Fibroblast of mammary gland (primary cell): ENCODE data around the gene NHERF1.

Experiments
- DNase-seq: peaks from one replicate; pipeline ENCODE4 v3.0.0-alpha.2; 2010; ENCODE audit warnings: low read depth
- H3K4me3 ChIP-seq: 2 replicates; pipeline ENCODE4 v1.5.1; 2011; ENCODE audit warnings: low read depth, mild to moderate bottlenecking, low read length, moderate library complexity; ENCODE audit not compliant: control insufficient read depth
- TF ChIP-seq, protein P1 (sequence below): conservative IDR thresholded peaks from 2 replicates; pipeline ENCODE4 v1.5.1; 2011; ENCODE audit warnings: low read depth, low read length, inconsistent platforms; ENCODE audit not compliant: control insufficient read depth, insufficient read depth

Gene NHERF1

DNA sequence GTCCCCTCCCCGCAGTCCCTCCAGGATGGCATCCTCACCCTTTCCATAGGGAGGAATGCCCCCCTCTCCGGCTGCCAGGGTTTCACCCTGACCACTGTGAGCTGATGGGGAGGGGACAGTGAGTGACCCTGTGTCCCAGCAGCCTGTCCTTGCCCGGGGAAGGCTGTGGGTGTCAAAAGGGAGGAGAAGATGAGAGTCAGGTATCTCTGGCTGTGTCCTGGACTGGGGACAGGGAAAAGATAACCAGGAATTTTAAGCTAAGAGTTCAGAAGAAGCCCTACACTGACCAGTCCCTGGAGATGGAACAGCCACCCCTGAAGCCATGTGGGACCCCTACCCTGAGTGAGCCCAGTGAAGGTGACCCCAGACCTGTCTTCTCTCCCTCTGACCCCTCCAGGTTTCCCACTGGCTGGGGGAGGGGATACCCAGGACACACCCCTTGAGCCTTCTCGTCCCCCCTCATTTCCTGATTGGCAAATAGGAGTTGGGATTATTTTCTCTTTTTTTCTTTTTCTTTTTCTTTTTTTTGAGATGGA is 16.4 kb downstream of the NHERF1 start:
- no peak for DNase-seq
- H3K4me3 ChIP-seq: no peak overlapping the region
- TF ChIP-seq, protein P1, sequence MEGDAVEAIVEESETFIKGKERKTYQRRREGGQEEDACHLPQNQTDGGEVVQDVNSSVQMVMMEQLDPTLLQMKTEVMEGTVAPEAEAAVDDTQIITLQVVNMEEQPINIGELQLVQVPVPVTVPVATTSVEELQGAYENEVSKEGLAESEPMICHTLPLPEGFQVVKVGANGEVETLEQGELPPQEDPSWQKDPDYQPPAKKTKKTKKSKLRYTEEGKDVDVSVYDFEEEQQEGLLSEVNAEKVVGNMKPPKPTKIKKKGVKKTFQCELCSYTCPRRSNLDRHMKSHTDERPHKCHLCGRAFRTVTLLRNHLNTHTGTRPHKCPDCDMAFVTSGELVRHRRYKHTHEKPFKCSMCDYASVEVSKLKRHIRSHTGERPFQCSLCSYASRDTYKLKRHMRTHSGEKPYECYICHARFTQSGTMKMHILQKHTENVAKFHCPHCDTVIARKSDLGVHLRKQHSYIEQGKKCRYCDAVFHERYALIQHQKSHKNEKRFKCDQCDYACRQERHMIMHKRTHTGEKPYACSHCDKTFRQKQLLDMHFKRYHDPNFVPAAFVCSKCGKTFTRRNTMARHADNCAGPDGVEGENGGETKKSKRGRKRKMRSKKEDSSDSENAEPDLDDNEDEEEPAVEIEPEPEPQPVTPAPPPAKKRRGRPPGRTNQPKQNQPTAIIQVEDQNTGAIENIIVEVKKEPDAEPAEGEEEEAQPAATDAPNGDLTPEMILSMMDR: no peak

DNA sequence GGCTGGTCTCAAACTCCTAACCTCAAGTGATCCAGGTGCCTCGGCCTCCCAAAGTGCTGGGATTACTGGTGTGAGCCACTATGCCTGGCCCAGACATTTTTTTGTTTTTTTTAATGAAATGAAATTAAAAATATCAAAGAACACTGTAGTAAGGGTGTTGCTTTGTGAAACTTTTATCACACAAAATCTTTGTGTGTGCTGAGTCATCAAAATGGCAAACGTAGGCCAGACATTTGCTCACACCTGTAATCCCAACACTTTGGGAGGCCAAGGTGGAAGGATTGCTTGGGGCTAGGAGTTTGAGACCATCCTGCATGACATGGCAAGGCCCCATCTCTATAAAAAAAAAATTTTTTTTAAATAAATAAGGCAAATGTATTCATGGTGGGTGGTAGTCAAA is 18.0 kb downstream of the NHERF1 start:
- no peak for DNase-seq
- no peak overlapping the region for H3K4me3 ChIP-seq
- TF ChIP-seq, protein P1: no peak

DNA sequence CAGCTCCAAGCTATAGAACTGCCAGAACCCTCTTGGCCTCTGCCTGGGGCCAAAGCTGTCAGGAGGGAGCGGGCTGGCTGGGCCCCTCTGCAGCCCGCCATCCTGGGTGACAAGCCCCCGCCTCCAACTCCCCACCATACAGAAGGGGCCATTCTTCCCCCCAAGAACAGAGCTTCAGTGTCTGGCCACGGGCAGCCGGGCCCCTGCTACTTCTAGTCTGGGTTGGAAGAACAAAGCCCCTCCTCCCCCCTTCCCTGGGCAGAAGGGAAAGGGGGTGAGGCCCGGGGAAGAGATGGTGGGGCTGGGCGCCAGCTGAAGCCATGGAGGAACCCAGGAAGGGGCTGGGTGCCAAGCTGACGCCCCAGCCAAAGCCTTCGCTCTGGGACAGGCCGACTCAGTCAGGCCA is 18.7 kb downstream of the NHERF1 start:
- TF ChIP-seq, protein P1: no peak
- no peak for DNase-seq
- H3K4me3 ChIP-seq: no peak overlapping the region

DNA sequence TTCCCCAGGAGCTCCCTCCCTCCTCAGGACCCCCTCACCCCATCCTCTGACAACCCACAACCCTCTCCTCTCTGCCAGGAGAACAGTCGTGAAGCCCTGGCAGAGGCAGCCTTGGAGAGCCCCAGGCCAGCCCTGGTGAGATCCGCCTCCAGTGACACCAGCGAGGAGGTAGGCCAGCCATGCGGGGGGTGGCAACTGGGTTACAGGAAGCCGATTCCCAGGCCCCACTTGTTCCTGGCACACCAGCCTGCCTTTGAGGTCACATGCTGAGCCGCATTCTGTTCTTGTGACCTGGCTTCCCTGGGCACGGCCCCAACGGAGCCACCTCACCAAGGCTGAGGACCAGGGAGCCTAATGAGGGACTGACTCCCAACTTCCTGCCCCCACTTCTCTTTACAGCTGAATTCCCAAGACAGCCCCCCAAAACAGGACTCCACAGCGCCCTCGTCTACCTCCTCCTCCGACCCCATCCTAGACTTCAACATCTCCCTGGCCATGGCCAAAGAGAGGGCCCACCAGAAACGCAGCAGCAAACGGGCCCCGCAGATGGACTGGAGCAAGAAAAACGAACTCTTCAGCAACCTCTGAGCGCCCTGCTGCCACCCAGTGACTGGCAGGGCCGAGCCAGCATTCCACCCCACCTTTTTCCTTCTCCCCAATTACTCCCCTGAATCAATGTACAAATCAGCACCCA is 19.8 kb downstream of the NHERF1 start:
- peak; percentile 81 for DNase-seq
- H3K4me3 ChIP-seq: no peak overlapping the region
- TF ChIP-seq, protein P1: no peak

DNA sequence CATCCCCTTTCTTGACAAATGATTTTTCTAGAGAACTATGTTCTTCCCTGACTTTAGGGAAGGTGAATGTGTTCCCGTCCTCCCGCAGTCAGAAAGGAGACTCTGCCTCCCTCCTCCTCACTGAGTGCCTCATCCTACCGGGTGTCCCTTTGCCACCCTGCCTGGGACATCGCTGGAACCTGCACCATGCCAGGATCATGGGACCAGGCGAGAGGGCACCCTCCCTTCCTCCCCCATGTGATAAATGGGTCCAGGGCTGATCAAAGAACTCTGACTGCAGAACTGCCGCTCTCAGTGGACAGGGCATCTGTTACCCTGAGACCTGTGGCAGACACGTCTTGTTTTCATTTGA is 20.3 kb downstream of the NHERF1 start:
- DNase-seq: no peak
- H3K4me3 ChIP-seq: no peak overlapping the region
- TF ChIP-seq, protein P1: no peak

DNA sequence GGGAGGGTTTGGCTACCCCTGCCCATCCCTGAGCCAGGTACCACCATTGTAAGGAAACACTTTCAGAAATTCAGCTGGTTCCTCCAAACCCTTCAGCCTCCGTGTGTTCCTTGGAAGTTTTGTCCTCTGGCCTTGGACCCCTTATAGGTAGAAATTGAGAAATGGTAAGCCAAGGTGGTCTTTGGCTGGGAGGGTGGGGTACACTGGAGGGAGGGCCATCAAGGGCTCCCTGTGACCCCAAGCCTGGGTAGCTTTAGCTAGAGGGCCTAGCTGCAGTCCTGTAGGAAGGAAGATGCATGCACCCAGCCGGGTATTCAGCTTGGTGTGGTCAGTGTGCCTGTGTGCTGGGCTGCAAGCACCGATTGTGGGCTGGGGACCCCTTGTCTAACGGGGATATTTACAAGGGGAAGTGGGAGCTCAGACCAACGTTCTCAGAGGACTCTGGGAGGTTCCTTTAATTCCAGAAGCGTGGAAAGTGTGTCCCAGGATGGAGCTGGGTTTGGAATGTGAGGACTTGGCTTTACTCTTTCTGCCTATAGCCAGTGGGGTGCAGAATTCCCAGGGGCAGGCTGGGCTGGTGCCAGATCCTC is 20.9 kb downstream of the NHERF1 start:
- H3K4me3 ChIP-seq: no peak overlapping the region
- no peak for DNase-seq
- TF ChIP-seq, protein P1: no peak
